Endothelial cell of umbilical vein (primary cell): ENCODE data around the gene MS4A6E.

Experiments used
- GATA2 ChIP-seq: IDR thresholded peaks from 2 replicates; pipeline ENCODE4 v1.7.0; 2011; ENCODE audit warnings: low read depth, mild to moderate bottlenecking, moderate library complexity, mixed read lengths, low read length; ENCODE audit not compliant: insufficient read length, insufficient read depth
- TF ChIP-seq, protein P1 (sequence below), 2 donors: IDR thresholded peaks; 1 replicate in 1 of 2; 2 replicates in 1 of 2; pipeline ENCODE4 v1.5.1; 2011; ENCODE audit warnings: low read length in 2 of 2, mild to moderate bottlenecking in 2 of 2, moderate library complexity in 2 of 2, control low read depth in 1 of 2, inconsistent platforms in 1 of 2, low read depth in 1 of 2; ENCODE audit not compliant: insufficient read depth in 1 of 2; ENCODE audit errors: extremely low read depth in 1 of 2

DNA sequence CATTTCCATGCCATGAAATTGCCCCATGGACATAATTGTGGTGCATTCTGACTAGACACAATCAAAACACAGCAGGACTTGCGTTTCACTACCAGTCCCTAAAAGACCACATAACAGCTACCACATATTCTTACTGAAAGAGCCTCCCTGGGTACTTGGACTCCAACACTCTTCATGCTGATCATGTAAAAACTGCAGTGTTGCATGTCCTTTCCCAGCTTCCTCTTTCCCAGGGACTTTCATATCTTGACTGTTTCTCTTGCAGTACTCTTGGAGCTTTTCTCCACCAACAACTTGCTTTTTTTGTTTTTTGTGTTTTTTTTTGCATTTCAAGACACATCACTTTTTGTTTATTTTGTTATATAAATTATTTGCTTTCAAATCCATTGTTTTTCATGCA, 22.9 kb downstream of the MS4A6E start:
- TF ChIP-seq GATA2, result no peak
- TF ChIP-seq, protein P1, sequence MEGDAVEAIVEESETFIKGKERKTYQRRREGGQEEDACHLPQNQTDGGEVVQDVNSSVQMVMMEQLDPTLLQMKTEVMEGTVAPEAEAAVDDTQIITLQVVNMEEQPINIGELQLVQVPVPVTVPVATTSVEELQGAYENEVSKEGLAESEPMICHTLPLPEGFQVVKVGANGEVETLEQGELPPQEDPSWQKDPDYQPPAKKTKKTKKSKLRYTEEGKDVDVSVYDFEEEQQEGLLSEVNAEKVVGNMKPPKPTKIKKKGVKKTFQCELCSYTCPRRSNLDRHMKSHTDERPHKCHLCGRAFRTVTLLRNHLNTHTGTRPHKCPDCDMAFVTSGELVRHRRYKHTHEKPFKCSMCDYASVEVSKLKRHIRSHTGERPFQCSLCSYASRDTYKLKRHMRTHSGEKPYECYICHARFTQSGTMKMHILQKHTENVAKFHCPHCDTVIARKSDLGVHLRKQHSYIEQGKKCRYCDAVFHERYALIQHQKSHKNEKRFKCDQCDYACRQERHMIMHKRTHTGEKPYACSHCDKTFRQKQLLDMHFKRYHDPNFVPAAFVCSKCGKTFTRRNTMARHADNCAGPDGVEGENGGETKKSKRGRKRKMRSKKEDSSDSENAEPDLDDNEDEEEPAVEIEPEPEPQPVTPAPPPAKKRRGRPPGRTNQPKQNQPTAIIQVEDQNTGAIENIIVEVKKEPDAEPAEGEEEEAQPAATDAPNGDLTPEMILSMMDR (IDR thresholded peaks at IDR 0.05; ENCODE audit: extremely low read depth in 1 of 2, insufficient read depth in 1 of 2, low read depth in 1 of 2, low read length in 2 of 2), result no peak
